HepG2 (cell line): ENCODE results near the gene CHDH. TPM values are rescaled to one million over a fixed set of nuclear protein-coding genes. Genes with fewer than 3 reads are reported as not detected.
A peak's percentile ranks its signal among the peaks of the same experiment; 100 is the strongest.

Source experiments
- ATAC-seq: fragments of 200-7000 bp; cut with Tn5 transposase; 3 replicates; pipeline ENCODE4 v1.9.1; 2020; ENCODE audit warnings: mild to moderate bottlenecking, moderate library complexity
- BruUV-seq: library from RNA; stranded (reverse); fragments of 400-500 nt; replicated peaks from 2 replicates; lab custom pipeline; 2021; lab: Mats Ljungman, UMichigan
- CTCF ChIA-PET: fragments of 300-600 bp; formaldehyde crosslinking; extraction: SDS; loops from one replicate; lab custom pipeline; 2021; ENCODE audit warnings: low total read pairs, inconsistent platforms, low intra/inter-chr PET ratio; lab: Yijun Ruan, JAX
- POLR2A ChIA-PET: fragments of 350-600 bp; sonication (Branson Sonifier 250); formaldehyde crosslinking; loops from one replicate; lab custom pipeline; 2020; ENCODE audit warnings: antibody characterized with exemption, inconsistent platforms; lab: Yijun Ruan, JAX
- DNase-seq: peaks from one replicate; pipeline ENCODE4 v3.0.0-alpha.2; 2015; ENCODE audit warnings: low spot score
- FAIRE-seq: peaks from 3 replicates; lab custom pipeline; 2011; peaks lifted over from hg19 to GRCh38; lab: Jason Lieb, UNC
- H2AFZ ChIP-seq: one replicate; pipeline ENCODE4 v1.6.1; 2011; ENCODE audit warnings: low read length, inconsistent platforms
- H3K27ac ChIP-seq: fragments of 300-600 bp; 3 replicates; pipeline ENCODE4 v1.8.0; 2011; ENCODE audit warnings: mixed run types, mild to moderate bottlenecking, mixed read lengths, low read length, inconsistent platforms; ENCODE audit not compliant: insufficient read depth; ENCODE audit errors: extremely low read length
- H3K27me3 ChIP-seq, 2 experiments: fragments of 200-600 bp in 1 of 2; 2 replicates in 1 of 2; 3 replicates in 1 of 2; pipeline versions ENCODE4 v1.6.0 to v1.8.0; 2011; ENCODE audit warnings: low read length in 2 of 2, mild to moderate bottlenecking in 2 of 2, moderate library complexity in 2 of 2, inconsistent platforms in 1 of 2; ENCODE audit not compliant: insufficient read depth in 2 of 2, control insufficient read depth in 1 of 2
- H3K36me3 ChIP-seq, 2 experiments: fragments of 200-600 bp in 1 of 2; replicated peaks in 1 of 2; 2 replicates in 1 of 2; 3 replicates in 1 of 2; pipeline versions ENCODE4 v1.5.1 to v1.8.0; 2011; ENCODE audit warnings: low read length in 2 of 2, inconsistent platforms in 1 of 2; ENCODE audit not compliant: insufficient read depth in 2 of 2, control insufficient read depth in 1 of 2
- H3K4me1 ChIP-seq: 2 replicates; pipeline ENCODE4 v1.5.1; 2012; ENCODE audit warnings: low read length, inconsistent platforms; ENCODE audit not compliant: insufficient read depth
- H3K4me2 ChIP-seq: 2 replicates; pipeline ENCODE4 v1.6.0; 2011; ENCODE audit warnings: low read depth, low read length, inconsistent platforms
- H3K4me3 ChIP-seq, 3 experiments: fragments of 200-600 bp in 1 of 3; sonication (generic), shearing (Covaris generic) in 1 of 3; replicated peaks in 1 of 3; 2 replicates each; pipeline ENCODE4 v1.5.1; 2011 to 2016; ENCODE audit warnings: low read length in 3 of 3, inconsistent platforms in 2 of 3, low read depth in 2 of 3, mild to moderate bottlenecking in 2 of 3, control low read depth in 1 of 3, mixed read lengths in 1 of 3; ENCODE audit not compliant: insufficient read depth in 1 of 3
- H3K79me2 ChIP-seq: one replicate; pipeline ENCODE4 v1.6.1; 2011; ENCODE audit warnings: low read length, inconsistent platforms; ENCODE audit not compliant: insufficient read depth
- H3K9ac ChIP-seq: 2 replicates; pipeline ENCODE4 v1.6.0; 2011; ENCODE audit warnings: mild to moderate bottlenecking, low read depth, low read length, inconsistent platforms; ENCODE audit not compliant: insufficient read depth
- H3K9me3 ChIP-seq: 2 replicates; pipeline ENCODE4 v1.5.1; 2012; ENCODE audit warnings: mild to moderate bottlenecking, low read length
- H4K20me1 ChIP-seq: 2 replicates; pipeline ENCODE4 v1.6.0; 2011; ENCODE audit warnings: inconsistent platforms, mild to moderate bottlenecking, low read length, moderate library complexity; ENCODE audit not compliant: insufficient read depth
- AGO2 ChIP-seq: fragments of 200-400 bp; formaldehyde crosslinking; optimal IDR thresholded peaks from 2 replicates; pipeline ENCODE3; 2017; ENCODE audit warnings: mild to moderate bottlenecking, low read depth, low read length, moderate library complexity
- DNMT1 ChIP-seq: sonication (generic); formaldehyde crosslinking; IDR thresholded peaks from 2 replicates; pipeline ENCODE4 v1.5.1; 2020; ENCODE audit warnings: mild to moderate bottlenecking, missing genetic modification reagents
- KDM6A ChIP-seq: IDR thresholded peaks from 2 replicates; pipeline ENCODE4 v1.6.1; 2016; ENCODE audit warnings: low read depth
- RBM22 ChIP-seq: fragments of 200-400 bp; formaldehyde crosslinking; optimal IDR thresholded peaks from 2 replicates; pipeline ENCODE3; 2017; ENCODE audit warnings: mild to moderate bottlenecking, low read length, moderate library complexity
- RELA ChIP-seq: sonication (generic); formaldehyde crosslinking; IDR thresholded peaks from 2 replicates; pipeline ENCODE4 v1.4.0; 2020; ENCODE audit warnings: missing genetic modification reagents
- ZNF143 ChIP-seq: sonication (generic); formaldehyde crosslinking; IDR thresholded peaks from 2 replicates; pipeline ENCODE4 v1.4.0; 2020; ENCODE audit warnings: missing genetic modification reagents
- ZNF17 ChIP-seq: sonication (generic); formaldehyde crosslinking; IDR thresholded peaks from 2 replicates; pipeline ENCODE4 v1.5.0; 2020; ENCODE audit warnings: mild to moderate bottlenecking, missing genetic modification reagents
- WGBS: methylation state at CpG from one replicate; pipeline ENCODE4 v1.1.6; 2017; ENCODE audit warnings: low lambda C conversion rate; 5-methylcytosine and 5-hydroxymethylcytosine counted together
- in situ Hi-C: cut with HindIII; loops from 2 replicates; pipeline ENCODE4 v1.10.0; 2017; ENCODE audit warnings: low pct_unique_long_range_greater_than_20kb; ENCODE audit not compliant: extremely low pct_ligation_motif_present
- intact Hi-C: fragments of 100-400 bp; cut with micrococcal nuclease; formaldehyde crosslinking; loops from one replicate; pipeline ENCODE4 v1.10.0; 2022; ENCODE audit not compliant: unreplicated experiment
- polyA plus RNA-seq, 8 experiments: library from polyadenylated mRNA; depleted of rRNA in 3 of 8; stranded (reverse) in 7 of 8; unstranded in 1 of 8; fragments of >200 nt; fragmentation: Illumina TruSeq in 4 of 8; extraction: Trizol in 4 of 8; gene quantifications; 2 replicates each; pipeline versions ENCODE4 v1.2.1 to v1.2.3, GENCODE V29; 2011 to 2016; ENCODE audit warnings: low read depth in 4 of 8, missing spikeins in 1 of 8, mixed read lengths in 1 of 8; ENCODE audit not compliant: insufficient read depth in 1 of 8
- total RNA-seq, 5 experiments: library from RNA; depleted of rRNA; stranded (reverse); fragments of >200 nt; fragmentation: Illumina TruSeq; extraction: Trizol; gene quantifications; 2 replicates each; pipeline ENCODE4 v1.2.3, GENCODE V29; 2016; ENCODE audit warnings: low read depth in 1 of 5

CHDH gene
- total and polyA plus RNA-seq, 2 of the 13 experiments (the other 11 are each of a cell fraction or from before 2014, with no cell fraction given), result 28.1 to 48.9 TPM

DNA sequence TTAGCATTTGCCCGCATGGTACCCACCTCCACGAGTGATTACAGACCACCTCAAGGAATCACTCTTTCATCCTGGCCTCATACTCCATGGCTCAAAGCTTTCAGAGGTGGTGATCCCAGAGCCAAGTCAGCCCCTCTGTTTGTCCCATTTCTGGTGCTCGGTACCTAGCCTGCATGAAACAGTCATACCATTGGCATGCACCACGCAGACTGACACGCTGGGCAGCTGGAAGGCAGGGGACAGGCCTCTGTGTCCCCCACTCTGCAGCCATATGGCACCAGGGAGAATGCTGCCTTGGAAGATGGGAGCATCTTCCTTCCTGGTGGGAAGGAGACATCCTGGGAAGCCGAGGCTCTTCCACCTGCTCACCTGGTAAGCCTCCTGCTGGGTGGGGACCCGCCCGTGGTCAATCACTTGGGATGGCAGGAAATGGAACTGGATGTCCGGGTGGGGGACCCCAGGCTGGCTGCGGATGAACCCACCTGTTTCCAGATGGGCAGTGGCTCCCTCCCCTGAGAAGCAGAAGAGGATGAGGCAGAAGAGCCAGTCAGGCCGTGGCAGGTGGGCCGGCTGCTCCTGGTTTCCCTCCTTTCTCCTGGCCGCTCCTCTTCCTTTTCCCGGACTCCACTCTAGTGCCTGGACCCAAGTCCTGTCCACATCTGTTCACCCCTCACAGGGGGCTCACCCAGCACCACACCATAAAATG lies 26.9 kb downstream of the CHDH start:
- Histone ChIP-seq H3K79me2 (peaks cover 4% of the 10 kb centered on the region), H3K9ac (no peak overlapping the region), H2AFZ (no peak overlapping the region), H3K27me3 (no peaks in the 10 kb centered on the region), H3K36me3 (peaks cover 54 to 90% of the 10 kb centered on the region in 2 experiments), H3K4me3 (no peak overlapping the region), H3K9me3 (no peaks in the 10 kb centered on the region), H3K4me2 (no peak overlapping the region), H3K27ac (peak overlapping the region; percentile 5), H4K20me1 (peaks cover 24% of the 10 kb centered on the region), H3K4me1 (peaks cover 48% of the 10 kb centered on the region)
- no TSS peak for BruUV-seq
- no peak for ATAC-seq
- 95% methylated on average over 7 of the region's 14 CpGs for WGBS
- intact Hi-C loops (no loop called here), in situ Hi-C loops (no loop called here)
- POLR2A ChIA-PET, result interaction anchor here (12.1 kb wide), 1 partner anchor 24 kb away, joined by 156 read pairs; the partner anchor contains the start of gene CHDH
- CTCF ChIA-PET, result no interaction called here
- no peak for TF ChIP-seq KDM6A (CRISPR knock-in tag)
- TF ChIP-seq RELA (CRISPR knock-in tag), result no peak
- peak; percentile 67 for TF ChIP-seq AGO2
- TF ChIP-seq RBM22, result peak; percentile 25
- TF ChIP-seq DNMT1 (CRISPR knock-in tag), result no peak
- TF ChIP-seq ZNF143, result no peak
- TF ChIP-seq ZNF17 (CRISPR knock-in tag), result no peak
- TF ChIP-seq, all 625 proteins: peak for 2
- DNase-seq (no peak), FAIRE-seq (no peak)
